DND-41 (cell line): Measurements from ENCODE around the gene PRRG1.

ENCODE experiments used
- EZH2 ChIP-seq: IDR thresholded peaks from 3 replicates; pipeline ENCODE4 v1.6.1; 2012; ENCODE audit warnings: borderline replicate concordance, low read depth, mild to moderate bottlenecking, moderate library complexity, low read length, inconsistent platforms; ENCODE audit not compliant: severe bottlenecking
- TF ChIP-seq, protein P1 (sequence below): IDR thresholded peaks from 2 replicates; pipeline ENCODE4 v1.5.1; 2012; ENCODE audit warnings: borderline replicate concordance, low read length, moderate library complexity, mild to moderate bottlenecking; ENCODE audit not compliant: poor library complexity, severe bottlenecking; ENCODE audit errors: extremely low read depth

DNA sequence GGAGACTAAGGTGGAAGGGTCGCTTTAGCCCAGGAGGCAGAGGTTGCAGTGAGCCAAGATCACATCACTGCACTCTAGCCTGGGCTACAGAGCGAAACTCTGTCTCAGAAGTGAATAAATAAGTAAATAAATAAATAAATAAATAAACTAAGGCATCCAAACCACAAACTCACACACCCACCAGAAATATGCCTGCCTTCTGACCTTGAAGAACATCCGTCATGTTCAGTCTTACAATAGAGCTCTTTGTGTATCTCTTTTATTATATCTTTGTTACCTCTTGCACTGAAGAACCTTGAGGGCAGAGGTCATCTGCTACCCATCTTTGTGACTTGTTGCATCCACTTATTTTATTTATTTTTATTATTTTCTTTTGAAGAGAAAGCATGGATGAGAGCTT lies 71.6 kb downstream of the PRRG1 start:
- TF ChIP-seq, protein P1, sequence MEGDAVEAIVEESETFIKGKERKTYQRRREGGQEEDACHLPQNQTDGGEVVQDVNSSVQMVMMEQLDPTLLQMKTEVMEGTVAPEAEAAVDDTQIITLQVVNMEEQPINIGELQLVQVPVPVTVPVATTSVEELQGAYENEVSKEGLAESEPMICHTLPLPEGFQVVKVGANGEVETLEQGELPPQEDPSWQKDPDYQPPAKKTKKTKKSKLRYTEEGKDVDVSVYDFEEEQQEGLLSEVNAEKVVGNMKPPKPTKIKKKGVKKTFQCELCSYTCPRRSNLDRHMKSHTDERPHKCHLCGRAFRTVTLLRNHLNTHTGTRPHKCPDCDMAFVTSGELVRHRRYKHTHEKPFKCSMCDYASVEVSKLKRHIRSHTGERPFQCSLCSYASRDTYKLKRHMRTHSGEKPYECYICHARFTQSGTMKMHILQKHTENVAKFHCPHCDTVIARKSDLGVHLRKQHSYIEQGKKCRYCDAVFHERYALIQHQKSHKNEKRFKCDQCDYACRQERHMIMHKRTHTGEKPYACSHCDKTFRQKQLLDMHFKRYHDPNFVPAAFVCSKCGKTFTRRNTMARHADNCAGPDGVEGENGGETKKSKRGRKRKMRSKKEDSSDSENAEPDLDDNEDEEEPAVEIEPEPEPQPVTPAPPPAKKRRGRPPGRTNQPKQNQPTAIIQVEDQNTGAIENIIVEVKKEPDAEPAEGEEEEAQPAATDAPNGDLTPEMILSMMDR, result no peak
- no peak for TF ChIP-seq EZH2
